Stimulated activated CD8-positive, alpha-beta memory T cell treated with anti-CD3 and anti-CD28 coated beads, Interleukin-12 subunit alpha, Interleukin-12 subunit beta, amount 100 ng/mL, for 1 hour (primary cell): ENCODE measurements around the gene SOHLH2.

Source experiments
- DNase-seq: peaks from one replicate; pipeline ENCODE4 v3.0.0-alpha.2; 2020; ENCODE audit warnings: low read depth

Gene SOHLH2

GRCh38 chr13:36214163-36214921 is at the start of gene SOHLH2:
Gene SOHLH2, minus strand, starts transcription at chr13:36214556. Its CDS starts 30 bp downstream, at chr13:36214526.
- DNase-seq: no peak

- no peak for DNase-seq
Measured at GRCh38 chr13:36261976-36262375, 47.6 kb upstream of the SOHLH2 start.

GRCh38 chr13:36261011-36261410 is 46.7 kb upstream of the SOHLH2 start:
- DNase-seq: no peak

GRCh38 chr13:36259361-36260137 is 45.2 kb upstream of the SOHLH2 start:
- no peak for DNase-seq

- DNase-seq: no peak
Measured at GRCh38 chr13:36258831-36259230, 44.5 kb upstream of the SOHLH2 start.

GRCh38 chr13:36251526-36251925 is 37.2 kb upstream of the SOHLH2 start:
- no peak for DNase-seq

- DNase-seq: no peak
Measured at GRCh38 chr13:36251017-36251416, 36.7 kb upstream of the SOHLH2 start.

- DNase-seq: no peak
Measured at GRCh38 chr13:36248700-36249099, 34.3 kb upstream of the SOHLH2 start.

GRCh38 chr13:36244990-36245389 is 30.6 kb upstream of the SOHLH2 start:
- no peak for DNase-seq

GRCh38 chr13:36244073-36244472 is 29.7 kb upstream of the SOHLH2 start:
- DNase-seq: no peak

- no peak for DNase-seq
Measured at GRCh38 chr13:36242761-36243160, 28.4 kb upstream of the SOHLH2 start.

- no peak for DNase-seq
Measured at GRCh38 chr13:36231236-36231635, 16.9 kb upstream of the SOHLH2 start.

GRCh38 chr13:36224730-36225129 is 10.4 kb upstream of the SOHLH2 start:
- DNase-seq: no peak

GRCh38 chr13:36219883-36220282 is 5.5 kb upstream of the SOHLH2 start:
- no peak for DNase-seq

- no peak for DNase-seq
Measured at GRCh38 chr13:36217456-36217855, 3.1 kb upstream of the SOHLH2 start.

GRCh38 chr13:36212789-36213188 is 1.6 kb downstream of the SOHLH2 start:
- no peak for DNase-seq

- no peak for DNase-seq
Measured at GRCh38 chr13:36211567-36211966, 2.8 kb downstream of the SOHLH2 start.

- no peak for DNase-seq
Measured at GRCh38 chr13:36210738-36211137, 3.6 kb downstream of the SOHLH2 start.

- DNase-seq: no peak
Measured at GRCh38 chr13:36207672-36208071, 6.7 kb downstream of the SOHLH2 start.

- DNase-seq: no peak
Measured at GRCh38 chr13:36193151-36193855, 21.1 kb downstream of the SOHLH2 start.

GRCh38 chr13:36192166-36192565 is 22.2 kb downstream of the SOHLH2 start:
- DNase-seq: no peak

GRCh38 chr13:36190771-36191170 is 23.6 kb downstream of the SOHLH2 start:
- no peak for DNase-seq

GRCh38 chr13:36188441-36188840 is 25.9 kb downstream of the SOHLH2 start:
- DNase-seq: no peak
